Fibroblast of skin of right quadriceps (primary cell): ENCODE measurements around the gene NDFIP2.

Experiments
- DNase-seq: peaks from one replicate; pipeline ENCODE4 v3.0.0-alpha.2; 2013

Gene NDFIP2

DNA sequence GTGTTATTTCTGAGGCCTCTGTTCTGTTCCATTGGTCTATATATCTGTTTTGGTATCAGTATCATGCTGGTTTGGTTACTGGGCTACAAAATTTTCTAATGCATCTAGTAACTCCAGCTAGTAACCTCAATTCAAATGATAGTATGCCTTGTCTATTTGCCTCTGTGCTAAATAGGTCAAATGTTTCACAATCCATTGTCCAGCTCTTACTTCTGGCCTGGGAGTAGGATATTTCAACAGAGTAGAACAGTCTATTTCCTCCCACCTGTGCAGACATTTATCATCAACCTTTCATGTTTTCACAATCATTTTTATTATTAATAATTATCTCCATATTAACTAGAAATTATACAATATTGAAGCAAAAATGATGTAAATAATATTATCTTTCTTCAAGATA is 18.1 kb upstream of the NDFIP2 start:
- DNase-seq = no peak

- no peak for DNase-seq
Measured at GRCh38 chr13:79463604-79464003, 17.4 kb upstream of the NDFIP2 start.

DNA sequence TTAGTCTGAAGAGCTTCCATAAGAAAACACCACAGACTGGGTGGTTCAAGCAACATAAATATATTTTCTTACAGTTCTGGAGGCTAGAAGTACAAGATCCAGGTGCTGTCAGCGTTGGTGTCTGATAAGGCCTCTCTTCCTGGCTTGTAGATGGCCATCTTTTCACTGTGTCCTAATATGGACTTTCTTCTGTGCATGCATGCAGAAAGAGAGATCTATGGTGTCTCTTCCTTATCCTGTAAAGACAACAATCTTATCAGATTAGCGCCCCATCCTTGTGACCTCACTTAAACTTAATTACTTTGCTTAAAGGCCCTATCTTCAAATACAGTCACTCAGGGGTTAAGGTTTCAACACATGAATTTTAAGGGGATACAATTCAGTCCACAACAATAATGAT is 14.1 kb upstream of the NDFIP2 start:
- no peak for DNase-seq

DNA sequence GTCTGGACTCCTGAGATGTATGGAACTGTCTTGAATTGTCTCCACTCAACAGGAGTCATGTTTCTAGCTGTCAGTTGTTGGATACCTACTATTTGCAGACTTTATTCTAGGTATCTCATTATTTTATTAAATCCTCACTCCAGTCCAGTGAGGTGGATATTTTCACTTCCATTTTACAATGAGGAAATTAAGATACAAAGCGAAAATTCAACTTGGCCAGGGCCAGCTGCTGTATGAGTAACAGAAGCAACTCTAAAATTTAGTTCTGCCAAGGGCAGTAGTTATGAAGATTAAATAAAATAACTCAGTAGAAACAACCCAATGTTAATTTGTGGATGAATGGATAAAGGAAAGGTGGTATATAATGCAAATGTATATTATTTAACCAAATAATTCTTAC is 12.6 kb upstream of the NDFIP2 start:
- DNase-seq = no peak

GRCh38 chr13:79468819-79469218 is 12.1 kb upstream of the NDFIP2 start:
- no peak for DNase-seq

DNA sequence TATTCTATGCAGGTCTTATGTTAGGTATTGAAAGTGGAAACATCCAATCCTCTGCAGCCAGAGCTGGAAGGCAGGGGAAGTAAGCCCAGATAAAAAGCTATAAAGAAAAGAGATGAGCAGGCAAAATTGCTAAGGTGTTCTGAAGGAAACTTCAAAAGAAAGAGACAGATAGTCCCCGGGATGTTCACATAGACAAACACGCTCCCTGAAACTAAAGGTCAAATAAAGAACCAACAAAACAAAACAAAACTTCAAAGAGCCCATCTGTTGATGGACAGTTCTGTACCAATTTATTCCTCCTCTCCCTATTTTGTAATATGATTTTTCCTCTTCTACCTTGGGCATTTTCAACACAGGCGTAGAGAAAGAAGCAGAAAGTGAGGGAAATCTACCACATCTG is 11.3 kb upstream of the NDFIP2 start:
- DNase-seq = no peak

DNA sequence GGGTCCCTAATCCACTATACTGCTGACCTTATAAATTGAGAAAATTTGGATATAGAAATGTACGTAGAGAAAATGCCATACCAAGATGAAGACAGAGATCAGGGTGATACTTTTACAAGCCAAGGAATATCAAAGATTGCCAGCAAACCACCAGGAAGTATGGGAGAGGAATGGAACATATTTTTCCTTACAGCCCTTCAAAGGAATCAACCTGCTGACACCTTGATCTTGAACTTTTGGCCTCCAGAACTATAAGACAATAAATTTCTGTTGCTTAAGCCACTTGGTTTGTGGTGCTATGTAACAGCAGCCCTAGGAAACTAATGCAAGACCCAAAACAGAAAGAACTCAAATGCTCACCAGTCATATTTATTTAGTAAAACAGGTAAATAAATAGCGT is 10.3 kb upstream of the NDFIP2 start:
- DNase-seq = no peak

DNA sequence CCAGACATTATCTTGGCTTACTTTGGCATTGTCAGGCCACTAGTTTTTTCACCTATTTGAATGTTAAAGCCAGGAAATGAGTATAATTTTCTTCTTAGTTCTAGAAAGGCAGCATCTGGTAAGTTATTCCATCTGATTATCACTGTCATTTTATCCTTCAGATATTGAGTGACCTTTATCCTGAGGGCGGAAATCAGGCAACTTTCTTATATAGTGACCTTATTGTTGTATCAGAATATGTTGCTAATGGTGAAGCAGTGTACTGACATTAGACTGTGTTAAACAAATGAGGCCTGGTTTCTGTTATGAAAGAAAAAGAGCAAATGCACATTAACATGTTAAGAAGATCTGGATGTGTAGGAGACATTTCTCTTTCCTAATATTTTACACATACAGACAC is 5.4 kb upstream of the NDFIP2 start:
- no peak for DNase-seq

- DNase-seq = no peak
Measured at GRCh38 chr13:79477968-79478367, 3.0 kb upstream of the NDFIP2 start.

DNA sequence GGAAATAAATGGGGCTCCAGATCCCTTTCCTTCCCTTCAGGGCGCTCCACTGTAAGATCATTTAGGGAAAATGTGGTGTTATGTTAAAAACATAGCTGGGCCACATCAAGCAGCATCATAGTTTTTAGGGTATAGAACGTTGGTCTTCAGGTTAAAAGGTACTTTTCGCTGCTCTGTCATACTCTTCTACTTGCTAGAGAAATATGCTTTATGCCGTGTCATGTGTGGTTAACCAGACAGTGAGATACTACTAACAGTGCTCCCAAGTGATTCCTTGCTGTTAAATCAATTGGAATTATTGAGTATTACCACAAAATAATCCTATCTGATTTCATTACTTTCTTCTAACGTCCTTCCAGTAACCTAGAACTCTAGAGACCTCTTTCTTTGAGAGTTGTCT is 1.1 kb upstream of the NDFIP2 start:
- DNase-seq = no peak

- no peak for DNase-seq
Measured at GRCh38 chr13:79481685-79482052, 714 bp downstream of the NDFIP2 start.

DNA sequence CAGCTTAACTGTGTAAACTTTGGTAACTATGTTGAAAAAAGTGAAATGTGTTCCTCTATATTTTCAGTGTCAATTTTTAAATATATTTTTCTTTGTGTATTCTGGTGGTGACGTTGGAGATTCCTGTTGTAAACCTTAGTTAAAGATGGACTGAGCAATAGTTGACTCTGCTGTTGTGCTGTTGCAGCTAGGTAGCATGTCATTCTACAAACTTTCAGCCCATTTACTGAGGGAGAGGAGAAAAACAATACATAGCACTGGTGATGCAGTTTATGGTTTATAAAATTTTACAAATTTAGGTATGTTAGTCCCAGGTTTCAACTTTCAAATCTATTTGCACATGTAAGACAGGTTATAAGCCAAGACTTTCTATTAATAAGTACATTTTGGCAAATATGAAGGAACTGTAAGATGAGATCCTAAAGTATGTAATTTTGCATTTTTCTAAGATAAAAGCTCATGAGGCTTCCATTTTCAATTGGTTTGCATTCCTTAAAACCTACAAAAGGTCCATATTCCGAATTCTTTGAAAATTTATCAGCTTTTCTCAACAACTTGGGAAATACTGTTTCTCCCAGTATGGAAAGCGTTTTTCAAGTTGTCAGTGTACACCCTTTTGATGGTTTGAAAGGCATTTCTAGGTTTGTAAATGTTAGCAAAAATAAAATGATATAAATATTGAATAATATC is 1.5 kb downstream of the NDFIP2 start:
- peak; percentile 55 for DNase-seq

- DNase-seq = peak; percentile 98
Measured at GRCh38 chr13:79483086-79483706, 2.2 kb downstream of the NDFIP2 start.

- DNase-seq = peak; percentile 96
Measured at GRCh38 chr13:79485014-79485811, 4.3 kb downstream of the NDFIP2 start.

GRCh38 chr13:79486433-79487188 is 5.7 kb downstream of the NDFIP2 start:
- no peak for DNase-seq

- DNase-seq = no peak
Measured at GRCh38 chr13:79490326-79490725, 9.4 kb downstream of the NDFIP2 start.

GRCh38 chr13:79490824-79491223 is 9.9 kb downstream of the NDFIP2 start:
- peak; percentile 5 for DNase-seq

- peak; percentile 95 for DNase-seq
Measured at GRCh38 chr13:79491715-79492114, 10.8 kb downstream of the NDFIP2 start.

- no peak for DNase-seq
Measured at GRCh38 chr13:79492313-79492798, 11.4 kb downstream of the NDFIP2 start.

DNA sequence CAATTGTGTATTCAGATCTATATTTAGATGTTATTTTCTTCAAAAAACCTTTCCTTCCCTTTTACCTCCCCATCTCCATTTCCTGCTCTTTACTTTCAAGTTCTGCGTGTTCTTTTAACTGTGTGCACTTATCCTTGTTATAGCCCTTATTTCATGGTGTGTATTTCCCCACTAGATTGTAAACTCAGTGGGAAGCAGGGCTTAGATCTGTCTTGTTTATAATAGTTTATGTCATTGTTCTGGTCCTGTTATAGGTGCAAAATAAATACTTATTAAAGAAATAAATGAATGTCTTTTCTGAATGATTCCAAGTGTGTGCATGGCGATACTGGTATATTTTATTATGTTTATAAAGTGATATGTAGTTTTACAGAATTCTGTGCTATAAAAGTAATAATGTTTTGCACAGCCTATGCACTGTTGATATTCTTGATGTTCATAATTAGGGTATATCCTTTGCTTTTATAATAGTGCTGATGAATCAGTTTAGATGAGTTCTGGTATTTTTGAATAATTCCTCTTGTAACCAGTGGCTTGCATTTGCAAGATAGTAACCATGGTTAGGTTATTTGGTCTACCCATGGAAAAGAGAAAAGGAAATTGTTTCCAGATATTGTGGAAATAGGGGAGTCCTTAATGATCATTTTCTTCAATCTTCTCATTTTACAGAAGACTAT is 12.1 kb downstream of the NDFIP2 start:
- no peak for DNase-seq

DNA sequence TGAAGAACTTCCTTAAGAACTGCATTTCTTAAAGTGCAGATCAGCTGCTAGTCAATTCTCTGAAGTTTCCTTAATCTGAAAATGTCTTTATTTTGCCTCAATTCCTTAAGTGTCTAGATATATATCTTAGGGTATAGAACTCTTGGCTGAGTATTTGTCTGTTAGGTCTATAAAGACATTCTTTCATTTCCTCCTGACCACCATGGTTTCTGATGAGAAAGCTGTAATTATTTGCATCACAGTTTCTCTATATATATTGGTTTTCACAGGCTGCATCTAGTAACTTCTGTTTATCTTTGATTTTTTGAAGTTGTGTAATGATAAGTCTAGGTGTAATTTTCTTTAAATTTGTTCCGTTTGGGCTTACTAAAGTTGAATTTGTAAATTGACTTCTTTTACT is 15.2 kb downstream of the NDFIP2 start:
- DNase-seq = no peak

- DNase-seq = no peak
Measured at GRCh38 chr13:79497064-79497463, 16.1 kb downstream of the NDFIP2 start.

GRCh38 chr13:79497852-79498251 is 16.9 kb downstream of the NDFIP2 start:
- no peak for DNase-seq
